Measurements from ENCODE around the gene MAN1A1. TPM values are rescaled to one million over a fixed set of nuclear protein-coding genes. Genes with fewer than 3 reads are reported as not detected.
A peak's percentile ranks its signal among the peaks of the same experiment; 100 is the strongest.
"Not testable (repeated sequence)": the region's sequence is repeated elsewhere in the genome, so short reads cannot be mapped to it uniquely, and the experiment has no call there.

MAN1A1 gene
- total RNA-seq, 1 donor from 2014 or later: 52.2 TPM

DNA sequence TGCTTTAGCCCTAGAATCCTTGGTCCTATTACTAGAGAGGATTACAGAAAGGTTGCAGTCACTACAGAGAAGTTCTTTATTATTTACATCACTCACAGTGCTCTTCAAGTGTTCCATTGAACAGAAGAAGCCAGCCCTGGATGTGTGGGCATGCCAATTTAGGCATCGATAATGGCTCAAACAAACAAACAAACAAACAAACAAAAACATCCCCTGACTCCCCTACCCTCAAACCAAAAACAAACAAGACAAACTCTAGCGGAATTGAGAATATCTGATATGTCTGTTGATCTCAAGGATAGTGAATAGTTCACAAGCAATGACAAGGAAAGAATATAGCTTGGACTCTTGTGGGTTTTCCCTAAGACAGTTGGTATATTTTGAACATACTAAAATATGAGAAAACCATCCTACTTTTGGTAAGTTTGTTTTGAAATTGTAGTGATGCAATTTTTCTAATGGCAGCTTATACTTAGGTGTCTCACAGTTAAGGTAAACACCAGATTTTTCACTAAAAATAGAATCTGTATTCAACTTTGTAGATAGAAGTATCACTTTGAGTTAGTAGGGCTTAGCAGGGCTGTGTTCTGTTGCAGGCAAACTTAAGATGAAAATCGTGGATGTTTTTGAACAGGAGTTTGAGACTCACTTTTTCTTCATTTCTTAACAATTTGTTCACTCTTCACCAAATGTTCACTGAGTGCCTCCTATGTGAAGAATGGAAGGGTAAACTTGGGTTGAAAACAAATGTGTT lies 178.3 kb downstream of the MAN1A1 start:
- TF ChIP-seq, protein P1, sequence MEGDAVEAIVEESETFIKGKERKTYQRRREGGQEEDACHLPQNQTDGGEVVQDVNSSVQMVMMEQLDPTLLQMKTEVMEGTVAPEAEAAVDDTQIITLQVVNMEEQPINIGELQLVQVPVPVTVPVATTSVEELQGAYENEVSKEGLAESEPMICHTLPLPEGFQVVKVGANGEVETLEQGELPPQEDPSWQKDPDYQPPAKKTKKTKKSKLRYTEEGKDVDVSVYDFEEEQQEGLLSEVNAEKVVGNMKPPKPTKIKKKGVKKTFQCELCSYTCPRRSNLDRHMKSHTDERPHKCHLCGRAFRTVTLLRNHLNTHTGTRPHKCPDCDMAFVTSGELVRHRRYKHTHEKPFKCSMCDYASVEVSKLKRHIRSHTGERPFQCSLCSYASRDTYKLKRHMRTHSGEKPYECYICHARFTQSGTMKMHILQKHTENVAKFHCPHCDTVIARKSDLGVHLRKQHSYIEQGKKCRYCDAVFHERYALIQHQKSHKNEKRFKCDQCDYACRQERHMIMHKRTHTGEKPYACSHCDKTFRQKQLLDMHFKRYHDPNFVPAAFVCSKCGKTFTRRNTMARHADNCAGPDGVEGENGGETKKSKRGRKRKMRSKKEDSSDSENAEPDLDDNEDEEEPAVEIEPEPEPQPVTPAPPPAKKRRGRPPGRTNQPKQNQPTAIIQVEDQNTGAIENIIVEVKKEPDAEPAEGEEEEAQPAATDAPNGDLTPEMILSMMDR (conservative IDR thresholded peaks at IDR 0.05): no peak
- Mint-ChIP-seq H3K4me3 (peak overlapping the region; percentile 58), H3K27ac (peak overlapping the region; percentile 71), H3K27me3 (no peaks in the 10 kb centered on the region), H3K4me1 (ENCODE audit: unreplicated experiment) (peaks cover 28% of the 10 kb centered on the region), H3K9me3 (no peaks in the 10 kb centered on the region), H3K36me3 (no peaks in the 10 kb centered on the region)
- no peak for DNase-seq (ENCODE audit: extremely low spot score, unreplicated experiment)

DNA sequence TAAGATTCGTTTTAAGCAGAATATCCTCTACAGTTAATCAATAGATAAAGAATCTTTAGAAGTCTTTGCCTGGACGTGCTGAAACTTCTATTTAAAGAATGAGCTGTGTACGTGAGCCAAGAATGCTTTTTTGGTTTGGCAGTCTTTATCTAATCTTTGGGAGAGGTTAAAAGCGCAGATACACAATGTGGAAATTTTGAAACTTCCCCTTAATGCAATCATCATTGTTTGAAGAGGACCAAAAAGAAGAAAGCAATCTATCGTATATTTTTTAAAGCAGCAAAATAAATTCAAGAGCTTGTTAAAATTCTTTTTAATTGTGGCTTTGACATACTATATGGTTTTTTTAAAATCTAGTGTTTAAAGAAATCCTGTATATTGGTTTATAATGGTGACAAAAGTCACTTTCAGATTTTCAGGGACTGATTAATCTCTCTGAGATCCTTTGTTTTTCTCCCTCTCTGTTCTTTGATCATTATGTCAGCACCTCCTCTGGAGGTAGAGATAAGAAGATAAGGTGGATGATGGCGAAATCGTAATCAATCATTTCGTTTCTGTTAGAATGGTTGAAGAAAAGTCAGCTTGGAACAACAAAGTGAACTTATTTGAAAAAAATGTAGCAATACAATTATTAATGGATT lies 179.0 kb downstream of the MAN1A1 start:
- Mint-ChIP-seq H3K27ac (peak overlapping the region; percentile 71), H3K36me3 (no peaks in the 10 kb centered on the region), H3K9me3 (no peaks in the 10 kb centered on the region), H3K27me3 (peaks cover 1% of the 10 kb centered on the region), H3K4me3 (peak overlapping the region; percentile 58), H3K4me1 (ENCODE audit: unreplicated experiment) (peaks cover 28% of the 10 kb centered on the region)
- TF ChIP-seq, protein P1 (conservative IDR thresholded peaks at IDR 0.05): no peak
- DNase-seq (ENCODE audit: extremely low spot score, unreplicated experiment): no peak

DNA sequence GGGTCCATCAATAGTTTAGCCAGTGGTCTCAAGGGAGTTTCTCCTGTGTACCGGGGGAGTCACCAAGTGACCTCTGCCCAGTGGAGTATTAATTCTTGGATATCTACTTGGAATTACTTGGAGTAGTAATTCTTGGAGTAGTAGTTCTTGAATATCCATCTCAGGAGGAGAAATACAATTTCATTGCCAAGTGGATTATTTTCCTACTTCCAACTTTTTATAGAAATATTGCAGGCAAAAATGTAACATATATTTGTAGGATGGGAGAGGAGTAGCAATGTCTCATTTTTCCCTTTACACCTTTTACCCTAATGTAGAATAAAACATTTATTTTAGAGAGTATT lies 179.5 kb downstream of the MAN1A1 start:
- TF ChIP-seq, protein P1 (conservative IDR thresholded peaks at IDR 0.05): no peak
- peaks cover 28% of the 10 kb centered on the region for H3K4me1 Mint-ChIP-seq (ENCODE audit: unreplicated experiment)
- H3K36me3 Mint-ChIP-seq: no peaks in the 10 kb centered on the region
- no peak for DNase-seq (ENCODE audit: extremely low spot score, unreplicated experiment)
- no peak overlapping the region for H3K4me3 Mint-ChIP-seq
- peaks cover 3% of the 10 kb centered on the region for H3K27me3 Mint-ChIP-seq
- H3K27ac Mint-ChIP-seq: no peak overlapping the region
- H3K9me3 Mint-ChIP-seq: no peaks in the 10 kb centered on the region

DNA sequence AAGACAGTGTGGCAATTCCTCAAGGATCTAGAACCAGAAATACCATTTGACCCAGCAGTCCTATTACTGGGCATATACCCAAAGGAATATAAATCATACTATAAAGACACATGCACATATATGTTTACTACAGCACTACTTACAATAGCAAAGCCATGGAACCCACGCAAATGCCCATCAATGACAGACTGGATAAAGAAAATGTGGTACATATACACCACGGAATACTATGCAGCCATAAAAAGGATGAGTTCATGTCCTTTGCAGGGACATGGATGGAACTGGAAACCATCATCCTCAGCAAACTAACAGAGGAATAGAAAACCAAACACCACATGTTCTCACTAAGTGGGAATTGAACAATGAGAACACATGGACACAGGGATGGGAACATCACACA lies 180.2 kb downstream of the MAN1A1 start:
- H3K27me3 Mint-ChIP-seq: not testable (repeated sequence)
- H3K27ac Mint-ChIP-seq: peak overlapping the region; percentile 50

DNA sequence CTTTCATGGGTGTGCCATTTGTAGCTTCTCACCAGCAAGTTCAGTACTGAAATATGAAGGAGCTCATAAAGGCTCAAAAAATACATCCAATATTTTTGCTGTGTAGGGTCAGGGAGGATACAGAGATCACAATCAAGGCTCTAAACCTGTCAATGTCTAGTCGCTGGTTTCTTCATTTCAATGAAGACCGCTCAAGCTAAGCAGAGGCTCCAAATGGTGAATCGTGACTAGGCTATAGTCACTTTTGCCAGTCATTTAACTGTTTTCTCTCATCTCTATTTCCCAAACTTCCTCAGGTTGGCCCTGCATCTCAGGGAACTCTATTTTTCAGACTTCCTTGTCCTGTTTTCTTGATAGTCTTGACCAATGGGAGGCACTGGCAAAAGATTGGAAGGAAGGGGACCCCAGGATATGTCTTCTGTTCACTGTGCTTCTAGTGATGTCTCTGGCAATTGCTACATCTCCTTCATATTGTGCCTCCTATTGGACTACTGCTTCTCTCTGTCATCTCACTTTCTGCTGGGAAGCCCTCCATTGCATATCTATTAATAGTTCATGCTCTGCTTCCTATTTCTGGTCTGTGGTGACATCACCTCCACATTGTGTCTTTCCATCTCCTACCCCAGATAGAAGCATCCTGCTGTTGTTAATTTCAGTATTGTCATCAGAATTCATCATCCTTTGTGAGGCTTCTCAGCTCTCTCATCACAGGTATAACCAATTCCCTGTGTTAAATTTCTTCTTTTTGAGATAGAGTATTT lies 183.4 kb downstream of the MAN1A1 start:
- TF ChIP-seq, protein P1 (conservative IDR thresholded peaks at IDR 0.05): no peak
- no peaks in the 10 kb centered on the region for H3K36me3 Mint-ChIP-seq
- DNase-seq (ENCODE audit: extremely low spot score, unreplicated experiment): no peak
- peaks cover 6% of the 10 kb centered on the region for H3K27me3 Mint-ChIP-seq
- H3K4me1 Mint-ChIP-seq (ENCODE audit: unreplicated experiment): peaks cover 9% of the 10 kb centered on the region
- no peaks in the 10 kb centered on the region for H3K9me3 Mint-ChIP-seq
- H3K4me3 Mint-ChIP-seq: no peak overlapping the region
- H3K27ac Mint-ChIP-seq: no peak overlapping the region

More for the DNA sequence above, 180.2 kb downstream of the MAN1A1 start:
- H3K4me1 Mint-ChIP-seq (ENCODE audit: unreplicated experiment): peaks cover 27% of the 10 kb centered on the region
- not testable (repeated sequence) for H3K36me3 Mint-ChIP-seq; DNase-seq (ENCODE audit: extremely low spot score, unreplicated experiment); H3K9me3 Mint-ChIP-seq; H3K4me3 Mint-ChIP-seq

DNA sequence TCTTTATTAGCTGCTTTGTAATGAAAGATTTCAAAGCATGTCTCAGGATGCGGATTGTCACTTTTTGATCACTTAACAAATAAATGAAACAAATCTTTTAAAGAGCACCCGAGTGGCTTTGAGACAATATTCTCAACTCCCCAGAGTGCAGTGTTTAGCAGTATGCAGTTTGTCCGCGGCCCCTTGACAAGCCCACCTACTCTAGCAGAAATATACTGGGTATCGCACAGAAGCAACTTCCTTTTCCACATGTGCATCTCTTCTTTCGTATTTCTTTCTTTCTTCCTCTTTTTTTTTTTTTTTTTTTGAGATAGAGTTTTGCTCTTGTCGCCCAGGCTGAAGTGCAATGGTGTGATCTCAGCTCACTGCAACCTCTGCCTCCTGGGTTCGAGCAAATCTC lies 186.6 kb downstream of the MAN1A1 start:
- peaks cover 13% of the 10 kb centered on the region for H3K27me3 Mint-ChIP-seq
- no peak for DNase-seq (ENCODE audit: extremely low spot score, unreplicated experiment)
- no peaks in the 10 kb centered on the region for H3K36me3 Mint-ChIP-seq
- no peak overlapping the region for H3K27ac Mint-ChIP-seq
- H3K4me3 Mint-ChIP-seq: no peak overlapping the region
- H3K9me3 Mint-ChIP-seq: no peaks in the 10 kb centered on the region
- no peaks in the 10 kb centered on the region for H3K4me1 Mint-ChIP-seq (ENCODE audit: unreplicated experiment)
- TF ChIP-seq, protein P1 (conservative IDR thresholded peaks at IDR 0.05): no peak

Measured in type B pancreatic cell (in vitro differentiated cells).